Testis (tissue), 3 donors: Measurements from ENCODE around the gene BCL2L15. TPM values are rescaled to one million over a fixed set of nuclear protein-coding genes. Genes with fewer than 3 reads are reported as not detected.

Experiments
- DNase-seq: peaks from one replicate; pipeline ENCODE4 v3.0.0-alpha.2; 2019
- H3K27ac ChIP-seq, 2 donors: fragments of 200-600 bp; sonication (generic); one replicate each; pipeline ENCODE4 v1.5.1; 2019
- H3K27me3 ChIP-seq: fragments of 200-600 bp; sonication (generic); one replicate; pipeline ENCODE4 v1.5.1; 2019
- H3K36me3 ChIP-seq: fragments of 200-600 bp; sonication (generic); one replicate; pipeline ENCODE4 v1.5.1; 2017; ENCODE audit warnings: low read depth; ENCODE audit errors: missing control alignments
- H3K4me1 ChIP-seq: fragments of 200-600 bp; sonication (generic); one replicate; pipeline ENCODE4 v1.5.1; 2019
- H3K4me3 ChIP-seq, 2 donors: fragments of 200-600 bp; sonication (generic); one replicate each; pipeline ENCODE4 v1.5.1; 2017 to 2019
- H3K9me3 ChIP-seq: fragments of 200-600 bp; sonication (generic); one replicate; pipeline ENCODE4 v1.5.1; 2017
- POLR2A ChIP-seq: fragments of 450-650 bp; IDR thresholded peaks from one replicate; pipeline ENCODE4 v1.6.1; 2017; ENCODE audit warnings: antibody characterized with exemption, mild to moderate bottlenecking, moderate library complexity
- WGBS, 2 donors: methylation state at CpG; one replicate each; pipeline ENCODE4 v1.1.5; 2018; 5-methylcytosine and 5-hydroxymethylcytosine counted together
- intact Hi-C: fragments of 100-400 bp; cut with DNase I; formaldehyde crosslinking; loops from one replicate; pipeline ENCODE4 v1.15.1; 2023; ENCODE audit warnings: low total_unique reads
- polyA plus RNA-seq: library from polyadenylated mRNA; stranded (reverse); fragments of 350-450 nt; fragmentation: Illumina TruSeq; extraction: RNeasy Lipid Tissue Mini Kit (QIAGEN cat#74804); gene quantifications from one replicate; pipeline ENCODE4 v1.2.3, GENCODE V29; 2014; ENCODE audit warnings: low read depth, low replicate concordance; ENCODE audit not compliant: insufficient read depth
- total RNA-seq, 2 donors: library from RNA; depleted of rRNA; stranded (reverse); fragments of >200 nt; gene quantifications; one replicate each; pipeline ENCODE4 v1.2.3, GENCODE V29; 2016
- TF ChIP-seq, protein P1 (sequence below), 3 experiments: fragments of 450-650 bp in 2 of 3; fragments of 200-600 bp in 1 of 3; sonication (generic) in 1 of 3; IDR thresholded peaks; one replicate each; pipeline ENCODE4 v1.5.1; 2016 to 2019; ENCODE audit warnings: antibody characterized with exemption in 3 of 3, mild to moderate bottlenecking in 2 of 3, moderate library complexity in 1 of 3

Gene BCL2L15
- total and polyA plus RNA-seq, 3 donors from 2014 or later: 0.68 to 2.3 (median 0.87) TPM

DNA sequence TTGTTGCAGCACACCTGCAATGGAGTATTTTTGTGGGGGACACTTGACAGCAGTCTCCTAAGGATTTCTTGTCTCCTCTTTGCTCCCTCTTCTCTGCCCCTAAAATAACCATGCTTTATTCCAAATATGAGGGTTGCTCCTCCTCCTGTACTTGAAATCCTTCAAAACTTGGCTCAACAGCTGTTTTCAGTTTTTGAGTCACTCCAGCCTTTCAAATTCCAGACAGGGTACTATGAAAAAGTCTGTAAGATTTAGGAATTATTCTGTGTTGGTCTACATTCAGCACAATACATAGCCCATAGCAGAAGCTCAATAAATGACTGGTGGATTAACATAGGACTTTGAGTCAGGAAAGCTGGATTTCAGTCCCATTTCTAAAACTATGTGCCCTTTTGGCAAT is 11.7 kb upstream of the BCL2L15 start:
- DNase-seq: no peak
- intact Hi-C loops: no loop called here
- Histone ChIP-seq H3K9me3 (no peaks in the 10 kb centered on the region), H3K27ac (no peak overlapping the region), H3K36me3 (no peaks in the 10 kb centered on the region), H3K4me1 (peaks cover 8% of the 10 kb centered on the region), H3K4me3 (no peak overlapping the region), H3K27me3 (no peaks in the 10 kb centered on the region)
- TF ChIP-seq, protein P1, sequence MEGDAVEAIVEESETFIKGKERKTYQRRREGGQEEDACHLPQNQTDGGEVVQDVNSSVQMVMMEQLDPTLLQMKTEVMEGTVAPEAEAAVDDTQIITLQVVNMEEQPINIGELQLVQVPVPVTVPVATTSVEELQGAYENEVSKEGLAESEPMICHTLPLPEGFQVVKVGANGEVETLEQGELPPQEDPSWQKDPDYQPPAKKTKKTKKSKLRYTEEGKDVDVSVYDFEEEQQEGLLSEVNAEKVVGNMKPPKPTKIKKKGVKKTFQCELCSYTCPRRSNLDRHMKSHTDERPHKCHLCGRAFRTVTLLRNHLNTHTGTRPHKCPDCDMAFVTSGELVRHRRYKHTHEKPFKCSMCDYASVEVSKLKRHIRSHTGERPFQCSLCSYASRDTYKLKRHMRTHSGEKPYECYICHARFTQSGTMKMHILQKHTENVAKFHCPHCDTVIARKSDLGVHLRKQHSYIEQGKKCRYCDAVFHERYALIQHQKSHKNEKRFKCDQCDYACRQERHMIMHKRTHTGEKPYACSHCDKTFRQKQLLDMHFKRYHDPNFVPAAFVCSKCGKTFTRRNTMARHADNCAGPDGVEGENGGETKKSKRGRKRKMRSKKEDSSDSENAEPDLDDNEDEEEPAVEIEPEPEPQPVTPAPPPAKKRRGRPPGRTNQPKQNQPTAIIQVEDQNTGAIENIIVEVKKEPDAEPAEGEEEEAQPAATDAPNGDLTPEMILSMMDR (IDR thresholded peaks at IDR 0.05): no peak
- no peak for TF ChIP-seq POLR2A

- H3K9me3 ChIP-seq: no peaks in the 10 kb centered on the region
- no peak for TF ChIP-seq POLR2A
- TF ChIP-seq, protein P1 (IDR thresholded peaks at IDR 0.05): no peak
- H3K4me3 ChIP-seq: no peak overlapping the region
- no peak overlapping the region for H3K27ac ChIP-seq
- WGBS, 2 donors: 95 to 98% methylated on average over 1 of the region's 1 CpG
- H3K4me1 ChIP-seq: peaks cover under 1% of the 10 kb centered on the region
- DNase-seq: no peak
- H3K36me3 ChIP-seq: no peaks in the 10 kb centered on the region
- intact Hi-C loops: no loop called here
- H3K27me3 ChIP-seq: no peaks in the 10 kb centered on the region
These were observed 10.9 kb upstream of the BCL2L15 start for GRCh38 chr1:113898241-113898814.

- 94 to 95% methylated on average over 8 of the region's 8 CpGs for WGBS, 2 donors
- no peak for DNase-seq
- no peaks in the 10 kb centered on the region for H3K36me3 ChIP-seq
- H3K4me3 ChIP-seq: no peak overlapping the region
- TF ChIP-seq POLR2A: no peak
- TF ChIP-seq, protein P1 (IDR thresholded peaks at IDR 0.05): no peak
- no peaks in the 10 kb centered on the region for H3K27me3 ChIP-seq
- intact Hi-C loops: no loop called here
- H3K9me3 ChIP-seq: no peaks in the 10 kb centered on the region
- no peaks in the 10 kb centered on the region for H3K4me1 ChIP-seq
- no peak overlapping the region for H3K27ac ChIP-seq
These were observed 8.6 kb upstream of the BCL2L15 start for GRCh38 chr1:113895961-113896360.

GRCh38 chr1:113895098-113895497 is 7.7 kb upstream of the BCL2L15 start:
- no peak for DNase-seq
- intact Hi-C loops: no loop called here
- Histone ChIP-seq H3K9me3 (no peaks in the 10 kb centered on the region), H3K36me3 (no peaks in the 10 kb centered on the region), H3K4me3 (no peak overlapping the region), H3K27me3 (no peaks in the 10 kb centered on the region), H3K4me1 (no peaks in the 10 kb centered on the region), H3K27ac (no peak overlapping the region)
- TF ChIP-seq, protein P1 (IDR thresholded peaks at IDR 0.05): no peak
- no peak for TF ChIP-seq POLR2A
- WGBS, 2 donors: 93% methylated on average over 6 of the region's 6 CpGs

- WGBS, 2 donors: 98% methylated on average over 3 of the region's 3 CpGs
- H3K27ac ChIP-seq: no peak overlapping the region
- no peaks in the 10 kb centered on the region for H3K4me1 ChIP-seq
- DNase-seq: no peak
- TF ChIP-seq, protein P1 (IDR thresholded peaks at IDR 0.05): no peak
- no peak for TF ChIP-seq POLR2A
- H3K36me3 ChIP-seq: no peaks in the 10 kb centered on the region
- H3K4me3 ChIP-seq: no peak overlapping the region
- intact Hi-C loops: no loop called here
- no peaks in the 10 kb centered on the region for H3K27me3 ChIP-seq
- no peaks in the 10 kb centered on the region for H3K9me3 ChIP-seq
These were observed 5.9 kb upstream of the BCL2L15 start for GRCh38 chr1:113893267-113893666.
